GM12878 (cell line): Measurements from ENCODE around the gene RNF175. TPM values are rescaled to one million over a fixed set of nuclear protein-coding genes. Genes with fewer than 3 reads are reported as not detected.

Source experiments
- ATAC-seq: fragments of 200-7000 bp; cut with Tn5 transposase; 3 replicates; pipeline ENCODE4 v1.9.1; 2020; ENCODE audit warnings: mild to moderate bottlenecking, moderate library complexity
- BruUV-seq: library from RNA; stranded (reverse); fragments of 400-500 nt; replicated peaks from 2 replicates; lab custom pipeline; 2021; lab: Mats Ljungman, UMichigan
- CTCF ChIA-PET: fragments of 300-600 bp; sonication (Branson Sonifier 250); formaldehyde crosslinking; extraction: SDS; loops from one replicate; lab custom pipeline; 2021; ENCODE audit warnings: inconsistent platforms; lab: Yijun Ruan, JAX
- POLR2A ChIA-PET: fragments of 350-600 bp; formaldehyde crosslinking; extraction: SDS; loops from one replicate; lab custom pipeline; 2021; ENCODE audit warnings: inconsistent platforms; lab: Charles Lee
- RAD21 ChIA-PET: fragments of 300-600 bp; sonication (Branson Sonifier 250); formaldehyde crosslinking; loops from one replicate; lab custom pipeline; 2023; ENCODE audit warnings: antibody characterized with exemption; ENCODE audit not compliant: unreplicated experiment; lab: Charles Lee
- SMC1A ChIA-PET: fragments of 300-600 bp; sonication (Branson Sonifier 250); formaldehyde crosslinking; loops from one replicate; lab custom pipeline; 2023; ENCODE audit not compliant: unreplicated experiment, uncharacterized antibody; lab: Charles Lee
- DNase-seq: peaks from one replicate; pipeline ENCODE4 v3.0.0-alpha.2; 2011; ENCODE audit warnings: low read depth, low spot score
- FAIRE-seq: peaks from 3 replicates; lab custom pipeline; 2011; peaks lifted over from hg19 to GRCh38; lab: Jason Lieb, UNC
- H2AFZ ChIP-seq: 2 replicates; pipeline ENCODE4 v1.6.0; 2011; ENCODE audit warnings: low read depth, low read length, control low read depth; ENCODE audit not compliant: control insufficient read depth
- H3K27ac ChIP-seq: 2 replicates; pipeline ENCODE4 v1.5.1; 2011; ENCODE audit warnings: control low read depth; ENCODE audit not compliant: control insufficient read depth, insufficient read depth
- H3K27me3 ChIP-seq, 2 experiments: replicated peaks in 1 of 2; 2 replicates each; pipeline versions ENCODE4 v1.6.0 to v1.6.1; 2011; ENCODE audit warnings: low read length in 1 of 2; ENCODE audit not compliant: control insufficient read depth in 2 of 2, insufficient read depth in 2 of 2
- H3K36me3 ChIP-seq, 2 experiments: 2 replicates each; pipeline ENCODE4 v1.5.1; 2011; ENCODE audit warnings: low read length in 1 of 2; ENCODE audit not compliant: control insufficient read depth in 2 of 2, insufficient read depth in 2 of 2
- H3K4me1 ChIP-seq: 2 replicates; pipeline ENCODE4 v1.6.1; 2011; ENCODE audit warnings: mild to moderate bottlenecking, low read length, moderate library complexity, mixed read lengths; ENCODE audit not compliant: control insufficient read depth, insufficient read depth
- H3K4me2 ChIP-seq: 2 replicates; pipeline ENCODE4 v1.6.0; 2011; ENCODE audit warnings: control low read depth; ENCODE audit not compliant: control insufficient read depth, insufficient read depth
- H3K4me3 ChIP-seq: fragments of 200-600 bp; sonication (generic); 2 replicates; pipeline ENCODE4 v1.5.1; 2016
- H3K79me2 ChIP-seq: 2 replicates; pipeline ENCODE4 v1.6.0; 2011; ENCODE audit warnings: low read length; ENCODE audit not compliant: control insufficient read depth, insufficient read depth
- H3K9ac ChIP-seq: 2 replicates; pipeline ENCODE4 v1.8.0; 2011; ENCODE audit warnings: low read length, control low read depth, mixed read lengths; ENCODE audit not compliant: control insufficient read depth, insufficient read depth
- H3K9me3 ChIP-seq: replicated peaks from 3 replicates; pipeline ENCODE4 v1.5.1; 2011; ENCODE audit warnings: mild to moderate bottlenecking, low read length; ENCODE audit not compliant: control insufficient read depth, insufficient read depth
- H4K20me1 ChIP-seq: 2 replicates; pipeline ENCODE4 v1.6.0; 2011; ENCODE audit not compliant: control insufficient read depth, insufficient read depth
- ATF7 ChIP-seq: fragments of 450-650 bp; IDR thresholded peaks from 2 replicates; pipeline ENCODE4 v1.6.1; 2016; ENCODE audit warnings: low read depth, mild to moderate bottlenecking
- BCL11A ChIP-seq: IDR thresholded peaks from 2 replicates; pipeline ENCODE4 v1.6.1; 2011; ENCODE audit warnings: low read depth, low read length
- BHLHE40 ChIP-seq, 2 experiments: fragments of 450-650 bp in 1 of 2; IDR thresholded peaks; 2 replicates each; pipeline ENCODE4 v1.6.1; 2011 to 2017; ENCODE audit warnings: low read depth in 2 of 2, borderline replicate concordance in 1 of 2, improper control_type of control experiment in 1 of 2, low read length in 1 of 2, mild to moderate bottlenecking in 1 of 2
- CBX3 ChIP-seq: fragments of 200-600 bp; sonication (generic); IDR thresholded peaks from 2 replicates; pipeline ENCODE4 v1.6.1; 2016; ENCODE audit warnings: low read depth, borderline replicate concordance
- CBX5 ChIP-seq: sonication (generic); IDR thresholded peaks from 2 replicates; pipeline ENCODE4 v1.6.1; 2016; ENCODE audit warnings: low read depth, moderate library complexity, mild to moderate bottlenecking, inconsistent platforms
- CHD1 ChIP-seq: IDR thresholded peaks from 2 replicates; pipeline ENCODE4 v1.6.1; 2012; ENCODE audit warnings: low read depth, low read length, improper control_type of control experiment
- GABPA ChIP-seq: IDR thresholded peaks from 2 replicates; pipeline ENCODE4 v1.6.1; 2014; ENCODE audit warnings: antibody characterized with exemption, low read depth, mild to moderate bottlenecking, inconsistent platforms
- HDAC2 ChIP-seq: fragments of 200-600 bp; sonication (generic); IDR thresholded peaks from 2 replicates; pipeline ENCODE4 v1.6.1; 2017
- JUNB ChIP-seq: IDR thresholded peaks from 2 replicates; pipeline ENCODE4 v1.6.1; 2016; ENCODE audit warnings: antibody characterized with exemption, mild to moderate bottlenecking
- MEF2A ChIP-seq: IDR thresholded peaks from 2 replicates; pipeline ENCODE4 v1.6.1; 2011; ENCODE audit warnings: low read depth, mild to moderate bottlenecking, low read length, moderate library complexity; ENCODE audit not compliant: insufficient read depth
- NR2C1 ChIP-seq: fragments of 450-650 bp; IDR thresholded peaks from 2 replicates; pipeline ENCODE4 v1.6.1; 2017; ENCODE audit warnings: antibody characterized with exemption, mild to moderate bottlenecking, moderate library complexity
- POLR2AphosphoS2 ChIP-seq: IDR thresholded peaks from 2 replicates; pipeline ENCODE4 v1.6.1; 2011; ENCODE audit warnings: low read depth, mild to moderate bottlenecking, low read length, improper control_type of control experiment, moderate library complexity
- RAD51 ChIP-seq: fragments of 450-650 bp; IDR thresholded peaks from 2 replicates; pipeline ENCODE4 v1.6.1; 2016; ENCODE audit warnings: moderate library complexity, mild to moderate bottlenecking, inconsistent platforms
- SREBF2 ChIP-seq: IDR thresholded peaks from 2 replicates; pipeline ENCODE4 v1.6.1; 2012; ENCODE audit warnings: mild to moderate bottlenecking, low read length
- SRF ChIP-seq, 2 experiments: IDR thresholded peaks; 2 replicates each; pipeline ENCODE4 v1.6.1; 2011; ENCODE audit warnings: low read depth in 2 of 2, low read length in 2 of 2, mild to moderate bottlenecking in 1 of 2, moderate library complexity in 1 of 2
- TCF12 ChIP-seq: IDR thresholded peaks from 2 replicates; pipeline ENCODE4 v1.6.1; 2011; ENCODE audit warnings: low read depth, mild to moderate bottlenecking, low read length
- ZBED1 ChIP-seq: IDR thresholded peaks from 2 replicates; pipeline ENCODE4 v1.6.1; 2016; ENCODE audit warnings: borderline replicate concordance
- ZBTB40 ChIP-seq: fragments of 450-650 bp; IDR thresholded peaks from 2 replicates; pipeline ENCODE4 v1.6.1; 2016; ENCODE audit warnings: mild to moderate bottlenecking, moderate library complexity, borderline replicate concordance
- ZNF24 ChIP-seq: fragments of 450-650 bp; IDR thresholded peaks from 2 replicates; pipeline ENCODE4 v1.6.1; 2017; ENCODE audit warnings: antibody characterized with exemption, mild to moderate bottlenecking
- ZNF384 ChIP-seq: IDR thresholded peaks from 2 replicates; pipeline ENCODE4 v1.6.1; 2012; ENCODE audit warnings: low read depth, mild to moderate bottlenecking, low read length, improper control_type of control experiment, borderline replicate concordance
- WGBS: methylation state at CpG from one replicate; pipeline ENCODE4 v1.1.6; 2016; ENCODE audit warnings: low lambda C conversion rate; ENCODE audit not compliant: insufficient replicate concordance, insufficient coverage; ENCODE audit errors: missing lambda C conversion rate; 5-methylcytosine and 5-hydroxymethylcytosine counted together
- in situ Hi-C: fragments of 300-500 bp; cut with MboI; formaldehyde crosslinking; loops from 9 replicates; pipeline ENCODE4 v1.14.3; 2018; ENCODE audit warnings: mixed read lengths
- intact Hi-C: fragments of 100-400 bp; cut with micrococcal nuclease; formaldehyde crosslinking; loops from one replicate; pipeline ENCODE4 v1.14.2; 2022; ENCODE audit not compliant: unreplicated experiment
- polyA plus RNA-seq, 11 experiments: library from polyadenylated mRNA; depleted of rRNA in 4 of 11; unstranded in 6 of 11; stranded (reverse) in 5 of 11; fragments of >200 nt; fragmentation: Nextera tagmentation in 4 of 11; fragmentation: Illumina TruSeq in 1 of 11; extraction: Ambion mirVana in 4 of 11; extraction: Trizol in 1 of 11; gene quantifications; 1 replicate in 1 of 11; 2 replicates in 10 of 11; pipeline versions ENCODE4 v1.2.1 to v1.2.3, GENCODE V29; 2011 to 2016; ENCODE audit warnings: inconsistent platforms in 2 of 11, missing spikeins in 2 of 11, low read depth in 1 of 11
- total RNA-seq, 4 experiments: library from RNA; depleted of rRNA in 3 of 4; stranded (reverse); fragments of >200 nt in 3 of 4; fragmentation: Illumina TruSeq in 1 of 4; extraction: Trizol in 1 of 4; gene quantifications; 2 replicates each; pipeline versions ENCODE4 v1.2.1 to v1.2.3, GENCODE V29; 2013 to 2021

RNF175 gene
- total and polyA plus RNA-seq, 10 of the 15 experiments (the other 5 are each of a cell fraction or from before 2014, with no cell fraction given) = not detected

- BruUV-seq = no TSS peak
- no peaks in the 10 kb centered on the region for H4K20me1 ChIP-seq
- FAIRE-seq (no peak), ATAC-seq (no peak), DNase-seq (no peak)
- H3K27ac ChIP-seq = no peak overlapping the region
- in situ Hi-C loops (loop anchor here (10.0 kb wide), 1 partner anchor 404 kb away; the partner anchor contains the start of gene MND1), intact Hi-C loops (no loop called here)
- ChIA-PET POLR2A (no interaction called here), RAD21 (no interaction called here), SMC1A (interaction anchor here (1.5 to 2.4 kb wide), 2 partner anchors 16 to 404 kb away, joined by 3 to 9 read pairs; partner anchors contain the start of gene MND1), CTCF (interaction anchor here (1.2 to 4.1 kb wide), 4 partner anchors 15 to 665 kb away, joined by 3 to 31 read pairs (median 12); no protein-coding TSS in a partner anchor)
- H3K27me3 ChIP-seq = no peaks in the 10 kb centered on the region; a peak in 1 of 4 replicates
- 20% methylated on average over 6 of the region's 6 CpGs for WGBS
- H3K4me1 ChIP-seq = no peaks in the 10 kb centered on the region
- no peak overlapping the region for H3K9ac ChIP-seq
- no peaks in the 10 kb centered on the region for H3K79me2 ChIP-seq
- TF ChIP-seq ZBTB40 = no peak
- no peak for TF ChIP-seq NR2C1
- no peak for TF ChIP-seq GABPA
- no peak for TF ChIP-seq TCF12
- TF ChIP-seq BCL11A = no peak
- TF ChIP-seq BHLHE40 (IDR thresholded peaks at IDR 0.05; ENCODE audit: borderline replicate concordance in 1 of 2, low read depth in 2 of 2, low read length in 1 of 2) = no peak
- no peak for TF ChIP-seq SREBF2
- no peak for TF ChIP-seq SRF (IDR thresholded peaks at IDR 0.05; ENCODE audit: low read depth in 2 of 2, low read length in 2 of 2)
- TF ChIP-seq ZBED1 = no peak
- TF ChIP-seq ATF7 = no peak
- TF ChIP-seq RAD51 = no peak
- no peak for TF ChIP-seq ZNF24
- TF ChIP-seq HDAC2 = no peak
- TF ChIP-seq CHD1 = no peak
- no peak for TF ChIP-seq POLR2AphosphoS2
- no peak for TF ChIP-seq JUNB
- no peak for TF ChIP-seq ZNF384
- TF ChIP-seq MEF2A = no peak
- TF ChIP-seq CBX3 = no peak
- no peak for TF ChIP-seq CBX5
- H3K4me2 ChIP-seq = no peak overlapping the region
- H3K36me3 ChIP-seq = no peaks in the 10 kb centered on the region
- no peak overlapping the region for H2AFZ ChIP-seq
- H3K9me3 ChIP-seq = no peaks in the 10 kb centered on the region
- no peak overlapping the region for H3K4me3 ChIP-seq
Observed at GRCh38 chr4:153748378-153748777, 11.4 kb downstream of the RNF175 start.
